NT2/D1 (cell line): ENCODE measurements around the gene PGA5.

Experiments used
- YY1 ChIP-seq: IDR thresholded peaks from 2 replicates; pipeline ENCODE4 v1.6.1; 2011; ENCODE audit not compliant: insufficient read length, insufficient read depth
- ZNF274 ChIP-seq: IDR thresholded peaks from 2 replicates; pipeline ENCODE4 v1.6.1; 2011; ENCODE audit warnings: mild to moderate bottlenecking, low read depth, low read length

GRCh38 chr11:61266602-61267001 lies 25.6 kb downstream of the PGA5 start:
- TF ChIP-seq YY1 = no peak
- no peak for TF ChIP-seq ZNF274
